Central memory CD8-positive, alpha-beta T cell (primary cell): Measurements from ENCODE around the gene MRPS24.

Source experiments
- ATAC-seq: fragments of 150-1000 bp; cut with Tn5 transposase; replicated peaks from 2 replicates; pipeline ENCODE4 v1.10.0; 2022; ENCODE audit warnings: mild to moderate bottlenecking, moderate FRiP score, moderate number of reproducible peaks; ENCODE audit not compliant: poor library complexity, severe bottlenecking; ENCODE audit errors: extremely low read depth
- DNase-seq, 2 donors: peaks; one replicate each; pipeline ENCODE4 v3.0.0; 2021; ENCODE audit warnings: low spot score in 2 of 2
- H3K27ac Mint-ChIP-seq: one replicate; pipeline ENCODE4 v1.8.0; 2022; ENCODE audit warnings: low read depth, mild to moderate bottlenecking, moderate library complexity, mixed read lengths
- H3K27me3 Mint-ChIP-seq: one replicate; pipeline ENCODE4 v1.8.0; 2022; ENCODE audit warnings: mixed read lengths
- H3K36me3 Mint-ChIP-seq: one replicate; pipeline ENCODE4 v1.8.0; 2022; ENCODE audit warnings: mild to moderate bottlenecking, moderate library complexity, mixed read lengths; ENCODE audit not compliant: insufficient read depth
- H3K4me1 Mint-ChIP-seq: one replicate; pipeline ENCODE4 v1.8.0; 2022; ENCODE audit warnings: mixed read lengths
- H3K4me3 Mint-ChIP-seq: one replicate; pipeline ENCODE4 v1.8.0; 2022; ENCODE audit warnings: mild to moderate bottlenecking, moderate library complexity, mixed read lengths
- H3K9me3 Mint-ChIP-seq: one replicate; pipeline ENCODE4 v1.8.0; 2022; ENCODE audit warnings: mixed read lengths

Gene MRPS24

DNA sequence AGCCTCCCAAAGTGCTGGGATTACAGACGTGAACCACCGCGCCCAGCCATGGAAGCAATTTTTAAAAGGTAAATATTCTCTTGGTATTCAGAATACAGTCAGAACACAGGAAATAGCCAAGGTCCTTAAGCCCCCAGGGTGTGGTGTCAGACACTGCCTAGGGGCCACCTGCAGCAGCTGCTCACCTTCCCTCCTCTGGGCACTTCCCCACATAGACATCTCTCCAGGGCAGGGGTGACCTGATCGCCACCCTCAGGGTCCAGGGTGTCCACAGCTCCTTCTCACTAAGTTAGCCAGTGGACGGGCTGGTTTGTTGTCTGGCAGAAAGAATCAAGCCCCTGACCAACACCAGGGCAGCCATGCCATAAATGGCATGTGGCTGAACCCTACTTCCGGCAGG lies 21.2 kb upstream of the MRPS24 start:
- Mint-ChIP-seq H3K4me1 (peaks cover 57% of the 10 kb centered on the region), H3K4me3 (no peak overlapping the region), H3K27ac (no peak overlapping the region), H3K27me3 (no peaks in the 10 kb centered on the region), H3K36me3 (peaks cover 6% of the 10 kb centered on the region), H3K9me3 (no peaks in the 10 kb centered on the region)
- ATAC-seq, result no peak
- no peak for DNase-seq

DNA sequence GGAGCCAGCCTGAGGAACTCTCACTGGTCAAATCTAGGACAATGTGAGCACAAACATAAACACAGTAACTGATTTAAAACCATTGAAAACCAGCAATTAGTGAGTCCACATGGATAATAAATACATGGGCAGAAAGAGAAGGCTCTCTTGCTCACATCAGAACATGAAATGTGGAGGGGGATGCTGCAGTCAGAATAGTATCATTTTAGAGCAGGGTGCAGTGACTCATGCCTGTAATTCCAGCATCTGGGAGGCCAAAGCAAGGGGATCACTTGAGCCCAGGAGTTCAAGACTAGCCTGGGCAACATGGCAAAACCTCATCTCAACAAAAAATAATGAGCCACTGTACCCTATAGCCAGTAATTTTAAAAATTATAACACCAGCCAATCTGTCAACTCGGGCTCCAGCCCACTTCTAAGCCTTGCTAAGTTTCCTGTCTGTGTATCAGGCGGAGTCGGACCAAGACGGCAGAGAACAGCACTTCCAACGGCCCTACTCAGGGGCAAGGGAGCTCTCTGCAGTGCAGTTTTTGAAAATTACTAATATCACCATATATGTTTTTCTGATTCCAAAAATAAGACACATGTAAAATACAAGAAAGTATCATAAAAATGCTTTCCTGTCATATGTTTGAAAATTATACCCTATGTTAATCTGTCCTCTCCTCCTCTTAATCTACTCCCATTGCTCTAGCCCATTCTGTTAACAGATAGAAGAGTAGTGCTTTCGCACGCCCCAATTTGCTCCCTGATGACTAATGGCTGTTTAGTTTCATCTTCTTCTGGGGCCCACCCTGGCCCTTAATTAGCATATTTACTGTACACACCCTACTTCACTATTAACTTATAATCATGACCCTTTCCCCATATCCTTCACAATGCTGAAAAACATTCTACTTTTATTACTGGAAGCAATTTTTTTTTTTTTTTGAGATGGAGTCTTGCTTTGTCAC lies 20.0 kb upstream of the MRPS24 start:
- peaks cover 48% of the 10 kb centered on the region for H3K4me1 Mint-ChIP-seq
- no peak overlapping the region for H3K4me3 Mint-ChIP-seq
- DNase-seq (no peak), ATAC-seq (no peak)
- no peaks in the 10 kb centered on the region for H3K27me3 Mint-ChIP-seq
- no peaks in the 10 kb centered on the region for H3K9me3 Mint-ChIP-seq
- peaks cover 5% of the 10 kb centered on the region for H3K36me3 Mint-ChIP-seq
- H3K27ac Mint-ChIP-seq, result no peak overlapping the region

- Mint-ChIP-seq H3K27ac (no peak overlapping the region), H3K4me3 (no peak overlapping the region), H3K27me3 (no peaks in the 10 kb centered on the region), H3K36me3 (peaks cover 22% of the 10 kb centered on the region), H3K4me1 (peaks cover 11% of the 10 kb centered on the region), H3K9me3 (no peaks in the 10 kb centered on the region)
- ATAC-seq (no peak), DNase-seq (no peak)
Observed at GRCh38 chr7:43884617-43885016, 15.3 kb upstream of the MRPS24 start.

GRCh38 chr7:43884209-43884608 lies 14.9 kb upstream of the MRPS24 start:
- peaks cover 7% of the 10 kb centered on the region for H3K4me1 Mint-ChIP-seq
- DNase-seq (no peak), ATAC-seq (no peak)
- no peak overlapping the region for H3K4me3 Mint-ChIP-seq
- peaks cover 23% of the 10 kb centered on the region for H3K36me3 Mint-ChIP-seq
- no peak overlapping the region for H3K27ac Mint-ChIP-seq
- H3K27me3 Mint-ChIP-seq, result no peaks in the 10 kb centered on the region
- no peaks in the 10 kb centered on the region for H3K9me3 Mint-ChIP-seq

- no peak overlapping the region for H3K27ac Mint-ChIP-seq
- H3K36me3 Mint-ChIP-seq, result peaks cover 41% of the 10 kb centered on the region
- no peak for DNase-seq
- H3K27me3 Mint-ChIP-seq, result no peaks in the 10 kb centered on the region
- no peaks in the 10 kb centered on the region for H3K4me1 Mint-ChIP-seq
- no peak overlapping the region for H3K4me3 Mint-ChIP-seq
- no peaks in the 10 kb centered on the region for H3K9me3 Mint-ChIP-seq
- ATAC-seq, result no peak
Observed at GRCh38 chr7:43880596-43880995, 11.3 kb upstream of the MRPS24 start.

DNA sequence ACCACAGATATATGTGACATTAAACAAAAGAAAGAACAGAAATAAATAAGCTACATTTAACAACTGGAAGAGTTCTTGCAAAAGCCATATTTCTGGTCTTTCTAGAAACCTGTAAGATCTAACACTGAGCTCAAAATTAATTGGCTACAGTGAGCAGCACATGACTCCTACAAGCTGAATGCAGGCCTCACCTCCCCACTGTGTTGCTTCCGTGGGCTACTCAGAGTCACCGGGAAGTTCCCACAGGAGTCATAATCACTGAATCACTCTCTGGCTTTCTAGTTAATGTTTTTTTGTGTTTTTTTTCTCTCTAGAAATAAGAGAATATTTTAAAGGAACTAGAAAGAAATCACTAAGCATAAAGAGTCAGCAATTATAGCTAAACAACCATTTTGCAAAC lies 10.2 kb upstream of the MRPS24 start:
- no peaks in the 10 kb centered on the region for H3K4me1 Mint-ChIP-seq
- H3K4me3 Mint-ChIP-seq, result no peak overlapping the region
- H3K9me3 Mint-ChIP-seq, result no peaks in the 10 kb centered on the region
- peaks cover 41% of the 10 kb centered on the region for H3K36me3 Mint-ChIP-seq
- ATAC-seq (no peak), DNase-seq (no peak)
- H3K27ac Mint-ChIP-seq, result no peak overlapping the region
- H3K27me3 Mint-ChIP-seq, result no peaks in the 10 kb centered on the region

GRCh38 chr7:43878867-43879266 lies 9.6 kb upstream of the MRPS24 start:
- ATAC-seq (no peak), DNase-seq (no peak)
- no peaks in the 10 kb centered on the region for H3K4me1 Mint-ChIP-seq
- no peak overlapping the region for H3K27ac Mint-ChIP-seq
- no peak overlapping the region for H3K4me3 Mint-ChIP-seq
- no peaks in the 10 kb centered on the region for H3K27me3 Mint-ChIP-seq
- H3K9me3 Mint-ChIP-seq, result no peaks in the 10 kb centered on the region
- H3K36me3 Mint-ChIP-seq, result peaks cover 40% of the 10 kb centered on the region

GRCh38 chr7:43877968-43878864 lies 8.9 kb upstream of the MRPS24 start:
- ATAC-seq (no peak), DNase-seq (no peak)
- H3K9me3 Mint-ChIP-seq, result no peaks in the 10 kb centered on the region
- H3K27me3 Mint-ChIP-seq, result no peaks in the 10 kb centered on the region
- no peaks in the 10 kb centered on the region for H3K4me1 Mint-ChIP-seq
- peaks cover 36% of the 10 kb centered on the region for H3K36me3 Mint-ChIP-seq
- H3K27ac Mint-ChIP-seq, result no peak overlapping the region
- no peak overlapping the region for H3K4me3 Mint-ChIP-seq

- H3K4me1 Mint-ChIP-seq, result no peaks in the 10 kb centered on the region
- H3K27me3 Mint-ChIP-seq, result no peaks in the 10 kb centered on the region
- H3K9me3 Mint-ChIP-seq, result no peaks in the 10 kb centered on the region
- H3K27ac Mint-ChIP-seq, result no peak overlapping the region
- DNase-seq (no peak), ATAC-seq (no peak)
- no peak overlapping the region for H3K4me3 Mint-ChIP-seq
- H3K36me3 Mint-ChIP-seq, result peaks cover 32% of the 10 kb centered on the region
Observed at GRCh38 chr7:43876976-43877745, 7.8 kb upstream of the MRPS24 start.

GRCh38 chr7:43876241-43876640 lies 6.9 kb upstream of the MRPS24 start:
- no peaks in the 10 kb centered on the region for H3K9me3 Mint-ChIP-seq
- no peak for ATAC-seq
- no peaks in the 10 kb centered on the region for H3K4me1 Mint-ChIP-seq
- no peaks in the 10 kb centered on the region for H3K27me3 Mint-ChIP-seq
- peaks cover 26% of the 10 kb centered on the region for H3K36me3 Mint-ChIP-seq
- H3K27ac Mint-ChIP-seq, result no peak overlapping the region
- no peak for DNase-seq
- no peak overlapping the region for H3K4me3 Mint-ChIP-seq

GRCh38 chr7:43873300-43873699 lies 4.0 kb upstream of the MRPS24 start:
- DNase-seq, result no peak
- no peaks in the 10 kb centered on the region for H3K9me3 Mint-ChIP-seq
- peaks cover 16% of the 10 kb centered on the region for H3K4me1 Mint-ChIP-seq
- H3K4me3 Mint-ChIP-seq, result no peak overlapping the region
- H3K36me3 Mint-ChIP-seq, result peaks cover 19% of the 10 kb centered on the region
- no peak overlapping the region for H3K27ac Mint-ChIP-seq
- no peak for ATAC-seq
- no peaks in the 10 kb centered on the region for H3K27me3 Mint-ChIP-seq

DNA sequence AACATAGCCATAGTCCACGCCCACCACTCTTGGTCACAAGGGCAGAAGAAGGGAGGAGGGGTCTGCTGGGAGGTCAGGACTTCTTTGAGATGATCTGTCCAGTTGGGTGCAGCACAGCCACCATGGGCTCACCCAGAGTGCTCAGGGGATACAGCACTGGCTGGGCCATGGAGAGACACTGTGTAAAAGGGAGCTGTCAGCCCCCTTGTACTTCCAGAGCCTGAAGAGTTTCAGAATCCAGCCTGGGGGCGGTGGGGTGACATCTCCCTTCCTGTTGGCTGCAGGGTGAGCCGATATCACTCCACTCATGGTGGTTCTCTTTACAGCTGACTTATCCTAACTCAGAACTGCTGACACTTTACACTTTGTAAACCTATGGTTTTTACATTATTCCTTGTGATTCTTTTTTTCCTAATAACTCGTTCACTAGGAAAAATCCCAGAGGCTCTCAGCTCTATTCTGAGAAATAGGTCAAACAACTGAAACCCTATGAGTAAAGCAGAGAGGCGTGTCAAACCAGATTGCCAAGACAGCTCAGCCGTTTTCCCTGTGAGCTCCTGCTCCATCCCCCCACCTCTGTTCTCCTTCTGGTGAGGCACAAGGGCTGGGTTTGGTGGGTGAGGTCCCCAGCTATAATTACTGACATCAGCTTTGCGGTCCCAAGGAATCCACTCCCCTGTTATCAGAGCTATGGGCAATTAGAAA lies 3.2 kb upstream of the MRPS24 start:
- peaks cover 19% of the 10 kb centered on the region for H3K4me1 Mint-ChIP-seq
- no peak overlapping the region for H3K4me3 Mint-ChIP-seq
- ATAC-seq (no peak), DNase-seq (no peak)
- peaks cover 16% of the 10 kb centered on the region for H3K36me3 Mint-ChIP-seq
- no peaks in the 10 kb centered on the region for H3K9me3 Mint-ChIP-seq
- H3K27ac Mint-ChIP-seq, result no peak overlapping the region
- no peaks in the 10 kb centered on the region for H3K27me3 Mint-ChIP-seq
